Measurements from ENCODE around the gene RPS26. TPM values are rescaled to one million over a fixed set of nuclear protein-coding genes. Genes with fewer than 3 reads are reported as not detected.
A peak's percentile ranks its signal among the peaks of the same experiment; 100 is the strongest.
"Not testable (repeated sequence)": the region's sequence is repeated elsewhere in the genome, so short reads cannot be mapped to it uniquely, and the experiment has no call there.

The RPS26 gene
- total RNA-seq, 2 experiments from 2014 or later = 29.7 to 29.8 TPM

DNA sequence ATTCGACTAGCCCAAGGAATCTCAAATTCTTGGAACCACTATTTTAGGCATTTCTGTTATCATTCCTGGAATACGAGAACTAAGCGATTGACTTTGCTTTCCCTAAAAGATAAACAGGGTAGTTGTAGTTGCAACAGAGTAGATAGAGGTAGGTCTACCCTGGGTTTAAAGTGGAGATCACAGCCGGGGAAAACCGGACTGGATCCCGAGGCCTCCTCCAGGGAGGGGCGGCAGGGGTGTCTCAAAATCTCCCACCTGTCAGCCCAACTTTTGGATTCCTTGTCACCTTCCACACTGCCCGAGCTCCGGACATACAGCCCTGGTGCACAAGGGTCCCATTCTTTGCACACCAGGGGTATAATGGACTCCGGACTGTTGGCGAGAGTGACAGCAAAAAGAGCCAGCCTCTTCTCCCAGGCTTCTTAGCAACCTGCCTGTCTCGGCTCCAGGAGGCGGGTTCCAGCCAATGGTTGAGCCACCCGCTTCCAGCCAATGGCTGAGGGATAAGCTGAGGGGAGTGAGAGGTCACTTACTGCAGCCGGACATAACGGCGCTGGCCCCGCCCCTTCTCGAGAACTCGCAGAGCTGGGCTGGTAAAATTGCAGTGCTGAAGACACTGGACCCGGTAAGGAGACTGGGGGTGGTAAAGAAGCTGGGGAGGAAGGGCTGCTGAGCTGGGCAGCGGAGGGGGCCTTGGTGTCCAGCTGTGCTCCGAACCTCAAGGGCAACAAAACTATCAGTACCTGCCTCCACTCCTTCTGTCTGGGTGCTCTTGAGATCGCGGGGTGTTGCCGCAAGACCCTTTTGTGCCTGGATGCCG is 44.8 kb upstream of the RPS26 start, which contains the start of gene SUOX:
Gene SUOX, plus strand, starts transcription at position 562 of the 820 bp plus-strand sequence. CDS start 4,946 bp downstream, outside the sequence.
- CTCF ChIA-PET = interaction anchor here (0.7 to 6.2 kb wide), 36 partner anchors 9 to 282 kb away, joined by 3 to 88 read pairs (median 6); partner anchors contain the start of genes IKZF4, ORMDL2, PA2G4 and RAB5B
- peak within 1 kb of the TSS; percentile 51 for H3K27ac Mint-ChIP-seq

DNA sequence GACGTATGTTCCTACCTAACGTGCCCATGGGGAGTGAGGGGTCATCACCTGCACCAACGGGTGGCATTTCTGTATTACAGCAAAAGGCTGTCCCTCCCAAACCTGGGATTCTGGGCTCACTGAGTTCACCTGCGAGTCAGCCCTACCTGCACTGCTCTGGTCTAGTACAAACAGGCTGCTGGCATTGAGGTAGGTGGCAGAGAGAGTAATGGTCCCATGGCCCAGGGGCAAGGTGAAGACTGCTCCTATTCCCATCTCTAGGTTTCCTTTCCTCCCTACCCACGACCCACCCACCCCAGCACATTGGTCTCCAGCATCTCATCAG is 44.2 kb upstream of the RPS26 start:
- intact Hi-C loops (cut with micrococcal nuclease) = loop anchor here (2.0 kb wide), 2 partner anchors 31 to 43 kb away; partner anchors contain the start of gene RPS26
- Mint-ChIP-seq H3K27me3 (peaks cover 11% of the 10 kb centered on the region), H3K27ac (no peak overlapping the region), H3K4me1 (ENCODE audit: low read depth) (peaks cover 24% of the 10 kb centered on the region), H3K9me3 (no peaks in the 10 kb centered on the region), H3K4me3 (peak overlapping the region; percentile 74), H3K36me3 (ENCODE audit: low read depth) (peaks cover 9% of the 10 kb centered on the region)
- ATAC-seq = peak; percentile 10
- no peak for DNase-seq
- POLR2A ChIA-PET = interaction anchor here (0.9 to 2.8 kb wide), 3 partner anchors 10 to 107 kb away, joined by 3 to 17 read pairs (median 4); partner anchors contain the start of gene PA2G4
- CTCF ChIA-PET = interaction anchor here (0.8 to 6.2 kb wide), 12 partner anchors 13 to 282 kb away, joined by 3 to 88 read pairs (median 8); partner anchors contain the start of gene PA2G4
- TF ChIP-seq, protein P1, sequence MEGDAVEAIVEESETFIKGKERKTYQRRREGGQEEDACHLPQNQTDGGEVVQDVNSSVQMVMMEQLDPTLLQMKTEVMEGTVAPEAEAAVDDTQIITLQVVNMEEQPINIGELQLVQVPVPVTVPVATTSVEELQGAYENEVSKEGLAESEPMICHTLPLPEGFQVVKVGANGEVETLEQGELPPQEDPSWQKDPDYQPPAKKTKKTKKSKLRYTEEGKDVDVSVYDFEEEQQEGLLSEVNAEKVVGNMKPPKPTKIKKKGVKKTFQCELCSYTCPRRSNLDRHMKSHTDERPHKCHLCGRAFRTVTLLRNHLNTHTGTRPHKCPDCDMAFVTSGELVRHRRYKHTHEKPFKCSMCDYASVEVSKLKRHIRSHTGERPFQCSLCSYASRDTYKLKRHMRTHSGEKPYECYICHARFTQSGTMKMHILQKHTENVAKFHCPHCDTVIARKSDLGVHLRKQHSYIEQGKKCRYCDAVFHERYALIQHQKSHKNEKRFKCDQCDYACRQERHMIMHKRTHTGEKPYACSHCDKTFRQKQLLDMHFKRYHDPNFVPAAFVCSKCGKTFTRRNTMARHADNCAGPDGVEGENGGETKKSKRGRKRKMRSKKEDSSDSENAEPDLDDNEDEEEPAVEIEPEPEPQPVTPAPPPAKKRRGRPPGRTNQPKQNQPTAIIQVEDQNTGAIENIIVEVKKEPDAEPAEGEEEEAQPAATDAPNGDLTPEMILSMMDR (IDR thresholded peaks at IDR 0.05) = no peak

More for the DNA sequence above, 44.8 kb upstream of the RPS26 start, which contains the start of gene SUOX:
- Mint-ChIP-seq H3K4me1 (ENCODE audit: low read depth) (peaks cover 24% of the 10 kb centered on the region), H3K36me3 (ENCODE audit: low read depth) (peaks cover 12% of the 10 kb centered on the region), H3K9me3 (no peaks in the 10 kb centered on the region), H3K27me3 (peaks cover 11% of the 10 kb centered on the region), H3K4me3 (peak within 1 kb of the TSS; percentile 74)
- DNase-seq (peak; percentile 65), ATAC-seq (peak; percentile 88)
- TF ChIP-seq, protein P1 (IDR thresholded peaks at IDR 0.05) = no peak
- POLR2A ChIA-PET = interaction anchor here (0.9 to 2.8 kb wide), 4 partner anchors 10 to 108 kb away, joined by 3 to 17 read pairs (median 6); partner anchors contain the start of gene PA2G4
- intact Hi-C loops (cut with micrococcal nuclease) = loop anchor here (2.0 kb wide), 2 partner anchors 32 to 44 kb away; partner anchors contain the start of gene RPS26

DNA sequence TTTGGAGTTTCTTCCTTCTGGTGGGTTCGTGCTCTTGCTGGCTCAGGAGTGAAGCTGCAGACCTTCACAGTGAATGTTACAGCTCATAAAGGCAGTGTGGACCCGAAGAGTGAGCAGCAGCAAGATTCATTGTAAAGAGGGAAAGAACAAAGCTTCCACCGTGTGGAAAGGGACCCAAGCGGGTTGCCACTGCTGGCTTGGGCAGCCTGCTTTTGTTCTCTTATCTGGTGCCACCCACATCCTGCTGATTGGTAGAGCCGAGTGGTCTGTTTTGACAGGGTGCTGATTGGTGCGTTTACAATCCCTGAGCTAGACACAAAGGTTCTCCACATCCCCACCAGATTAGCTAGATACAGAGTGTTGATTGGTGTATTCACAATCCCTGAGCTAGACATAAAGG is 42.2 kb upstream of the RPS26 start:
- ChIA-PET POLR2A (interaction anchor here (0.6 kb wide), 1 partner anchor 119 kb away, joined by 4 read pairs; the partner anchor contains the start of gene ZC3H10), CTCF (interaction anchor here (5.7 to 6.2 kb wide), 3 partner anchors 10 to 40 kb away, joined by 55 to 88 read pairs (median 81); no protein-coding TSS in a partner anchor)
- peak; percentile 32 for DNase-seq
- peaks cover 11% of the 10 kb centered on the region for H3K27me3 Mint-ChIP-seq
- H3K4me3 Mint-ChIP-seq; ATAC-seq; H3K36me3 Mint-ChIP-seq (ENCODE audit: low read depth); H3K9me3 Mint-ChIP-seq; intact Hi-C loops (cut with micrococcal nuclease): not testable (repeated sequence)
- H3K4me1 Mint-ChIP-seq (ENCODE audit: low read depth) = peaks cover 24% of the 10 kb centered on the region
- peak overlapping the region; percentile 73 for H3K27ac Mint-ChIP-seq

DNA sequence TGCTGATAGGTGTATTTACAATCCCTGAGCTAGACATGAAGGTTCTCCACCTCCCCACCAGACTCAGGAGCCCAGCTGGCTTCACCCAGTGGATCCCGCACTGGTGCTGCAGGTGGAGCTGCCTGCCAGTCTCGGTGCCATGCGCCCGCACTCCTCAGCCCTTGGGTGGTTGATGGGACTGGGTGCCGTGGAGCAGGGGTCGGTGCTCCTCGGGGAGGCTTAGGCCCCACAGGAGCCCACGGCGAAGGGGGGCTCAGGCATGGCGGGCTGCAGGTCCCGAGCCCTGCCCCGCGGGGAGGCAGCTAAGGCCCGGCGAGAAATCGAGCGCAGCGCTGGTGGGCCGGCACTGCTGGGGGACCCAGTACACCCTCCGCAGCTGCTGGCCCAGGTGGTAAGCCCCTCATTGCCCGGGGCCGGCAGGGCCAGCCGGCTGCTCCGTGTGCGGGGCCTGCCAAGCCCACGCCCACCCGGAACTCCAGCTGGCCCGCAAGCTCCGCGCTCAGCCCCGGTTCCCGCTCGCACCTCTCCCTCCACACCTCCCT is 41.6 kb upstream of the RPS26 start:
- intact Hi-C loops (cut with micrococcal nuclease); H3K4me3 Mint-ChIP-seq; H3K9me3 Mint-ChIP-seq; H3K36me3 Mint-ChIP-seq (ENCODE audit: low read depth); DNase-seq; H3K27ac Mint-ChIP-seq; ATAC-seq; POLR2A ChIA-PET: not testable (repeated sequence)
- CTCF ChIA-PET = interaction anchor here (0.7 to 5.8 kb wide), 3 partner anchors 10 to 28 kb away, joined by 3 to 88 read pairs (median 81); no protein-coding TSS in a partner anchor
- Mint-ChIP-seq H3K4me1 (ENCODE audit: low read depth) (peaks cover 24% of the 10 kb centered on the region), H3K27me3 (peaks cover 11% of the 10 kb centered on the region)

DNA sequence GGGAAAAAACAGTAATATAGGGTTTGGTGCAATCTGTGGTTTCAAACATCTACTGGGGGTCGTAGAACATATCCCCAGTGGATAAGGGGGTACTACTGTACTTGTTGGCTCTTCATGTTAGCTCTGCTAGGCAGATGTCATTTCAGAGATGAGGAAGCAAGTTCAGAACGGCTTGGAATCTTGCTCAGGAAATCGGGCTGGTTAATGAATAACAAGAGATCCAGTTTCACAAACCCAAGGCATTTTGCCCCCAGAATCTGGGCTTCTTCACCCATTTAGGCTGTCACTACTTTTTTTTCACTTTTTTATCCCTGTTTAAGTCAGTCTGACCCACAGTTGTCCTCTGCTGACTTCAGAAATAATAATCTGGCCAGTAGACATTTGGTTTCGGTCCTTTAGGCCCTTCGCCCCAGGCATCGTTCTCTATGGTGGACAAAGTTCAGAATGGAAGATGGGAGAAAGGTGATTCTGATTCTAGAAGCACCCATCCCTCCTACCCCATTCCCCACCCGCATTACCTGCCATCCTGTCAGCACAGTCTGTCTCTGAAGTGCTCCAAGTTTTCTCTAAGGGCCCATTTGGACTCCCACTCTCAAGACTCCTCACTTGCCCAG is 40.1 kb upstream of the RPS26 start:
- CTCF ChIA-PET = no interaction called here

DNA sequence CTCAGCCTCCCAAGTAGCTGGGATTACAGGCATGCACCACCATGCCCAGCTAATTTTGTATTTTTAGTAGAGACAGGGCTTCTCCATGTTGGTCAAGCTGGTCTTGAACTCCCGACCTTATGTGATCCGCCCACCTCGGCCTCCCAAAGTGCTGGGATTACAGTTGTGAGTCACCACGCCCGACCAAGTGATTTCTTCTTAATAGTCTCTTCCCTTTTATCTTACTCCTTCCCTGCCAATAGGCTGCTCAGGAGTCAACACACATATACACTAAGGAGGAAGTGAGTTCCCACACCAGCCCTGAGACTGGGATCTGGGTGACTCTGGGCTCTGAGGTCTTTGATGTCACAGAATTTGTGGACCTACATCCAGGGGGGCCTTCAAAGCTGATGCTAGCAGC is 38.3 kb upstream of the RPS26 start:
- intact Hi-C loops (cut with micrococcal nuclease); H3K4me3 Mint-ChIP-seq; H3K27ac Mint-ChIP-seq; H3K27me3 Mint-ChIP-seq; DNase-seq; H3K9me3 Mint-ChIP-seq; H3K36me3 Mint-ChIP-seq (ENCODE audit: low read depth); ATAC-seq; POLR2A ChIA-PET: not testable (repeated sequence)
- CTCF ChIA-PET = interaction anchor here (1.1 kb wide), 1 partner anchor 26 kb away, joined by 4 read pairs; no protein-coding TSS in a partner anchor
- peaks cover 19% of the 10 kb centered on the region for H3K4me1 Mint-ChIP-seq (ENCODE audit: low read depth)

More for the DNA sequence above, 40.1 kb upstream of the RPS26 start:
- intact Hi-C loops (cut with micrococcal nuclease) = no loop called here
- POLR2A ChIA-PET = interaction anchor here (0.7 kb wide), 1 partner anchor 104 kb away, joined by 3 read pairs; no protein-coding TSS in a partner anchor
- TF ChIP-seq, protein P1 (IDR thresholded peaks at IDR 0.05) = no peak
- Mint-ChIP-seq H3K9me3 (no peaks in the 10 kb centered on the region), H3K27me3 (peaks cover 10% of the 10 kb centered on the region), H3K4me3 (no peak overlapping the region), H3K27ac (no peak overlapping the region), H3K36me3 (ENCODE audit: low read depth) (peaks cover 4% of the 10 kb centered on the region), H3K4me1 (ENCODE audit: low read depth) (peaks cover 18% of the 10 kb centered on the region)
- DNase-seq (no peak), ATAC-seq (no peak)
